HG03045 (cell line): ENCODE data around the gene EIF1.
"Not testable (repeated sequence)": the region's sequence is repeated elsewhere in the genome, so short reads cannot be mapped to it uniquely, and the experiment has no call there.

Experiments
- ATAC-seq: cut with Tn5 transposase; IDR thresholded peaks from one replicate; pipeline ENCODE4 v1.9.1; 2021; ENCODE audit warnings: mild to moderate bottlenecking, moderate library complexity; ENCODE audit not compliant: unreplicated experiment

EIF1 gene

DNA sequence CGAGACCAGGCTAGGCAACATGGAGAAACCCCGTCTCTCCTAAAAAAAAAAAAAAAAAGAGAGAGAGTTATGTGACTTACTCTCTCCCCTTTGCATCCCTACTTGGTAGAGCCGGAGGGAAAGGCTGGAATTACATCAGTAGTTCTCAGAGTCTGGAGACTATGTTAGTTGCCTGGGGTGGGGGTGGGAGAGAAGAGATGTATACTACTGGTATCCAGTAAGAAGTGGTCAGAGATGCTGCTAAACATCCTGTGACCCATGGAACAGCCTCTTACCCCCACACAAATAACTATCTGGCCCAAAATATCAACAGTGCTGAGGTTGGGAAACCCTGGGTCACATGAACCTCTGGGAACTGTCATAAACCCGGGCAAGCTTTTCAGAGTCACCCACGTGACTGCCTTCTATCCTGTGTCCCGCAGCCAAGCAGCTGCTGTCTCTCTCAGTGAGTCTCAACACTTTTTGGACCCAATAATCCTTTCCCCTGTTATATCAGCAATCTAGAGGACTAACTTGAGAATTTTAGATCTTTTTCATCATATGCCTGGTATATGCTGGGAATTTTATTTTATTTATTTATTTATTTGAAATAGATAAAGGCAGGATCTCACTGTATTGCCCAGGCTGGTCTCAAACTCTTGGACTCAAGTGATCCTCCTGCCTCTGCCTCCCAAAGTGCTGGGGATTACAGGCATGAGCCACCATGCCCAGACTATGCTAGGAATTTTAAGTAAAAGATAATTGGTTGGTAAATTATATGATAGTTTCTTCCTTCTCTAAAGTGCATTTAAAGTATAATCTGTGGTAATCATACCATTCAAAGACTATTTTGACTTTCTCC is 8.7 kb downstream of the EIF1 start:
- ATAC-seq, result no peak

DNA sequence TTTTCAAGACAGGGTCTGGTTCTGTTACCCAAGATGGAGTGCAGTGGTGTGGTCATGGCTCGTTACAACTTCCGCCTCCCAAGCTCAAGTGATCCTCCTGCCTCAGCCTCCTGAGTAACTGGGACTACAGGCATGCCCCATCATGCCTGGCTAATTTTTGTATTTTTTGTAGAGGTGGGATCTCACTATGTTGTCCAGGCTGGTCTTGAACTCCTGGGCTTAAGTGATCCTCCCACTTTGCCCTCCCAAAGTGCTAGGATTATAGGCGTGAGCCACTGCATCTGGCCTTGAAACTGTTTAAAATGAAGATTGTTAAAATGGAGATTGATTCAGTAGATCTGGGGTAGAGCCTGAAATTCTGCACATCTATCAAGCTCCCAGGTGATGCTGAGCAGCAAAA is 12.2 kb downstream of the EIF1 start:
- not testable (repeated sequence) for ATAC-seq

DNA sequence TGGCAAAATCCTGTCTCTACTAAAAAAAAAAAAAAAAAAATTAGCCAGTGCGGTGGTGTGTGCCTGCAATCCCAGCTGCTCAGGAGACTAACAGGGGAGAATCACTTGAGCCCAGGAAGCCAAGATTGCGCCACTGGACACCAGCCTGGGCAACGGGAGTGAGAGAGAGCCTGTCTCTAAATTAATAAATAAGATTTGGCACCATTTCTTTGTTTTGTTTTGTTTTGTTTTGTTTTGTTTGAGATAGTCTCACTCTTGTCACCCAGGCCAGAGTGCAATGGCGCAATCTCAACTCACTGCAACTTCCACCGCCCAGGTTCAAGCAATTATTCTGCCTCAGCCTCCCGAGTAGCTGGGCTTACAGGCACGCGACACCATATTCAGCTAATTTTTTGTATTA is 14.0 kb downstream of the EIF1 start:
- ATAC-seq, result no peak

DNA sequence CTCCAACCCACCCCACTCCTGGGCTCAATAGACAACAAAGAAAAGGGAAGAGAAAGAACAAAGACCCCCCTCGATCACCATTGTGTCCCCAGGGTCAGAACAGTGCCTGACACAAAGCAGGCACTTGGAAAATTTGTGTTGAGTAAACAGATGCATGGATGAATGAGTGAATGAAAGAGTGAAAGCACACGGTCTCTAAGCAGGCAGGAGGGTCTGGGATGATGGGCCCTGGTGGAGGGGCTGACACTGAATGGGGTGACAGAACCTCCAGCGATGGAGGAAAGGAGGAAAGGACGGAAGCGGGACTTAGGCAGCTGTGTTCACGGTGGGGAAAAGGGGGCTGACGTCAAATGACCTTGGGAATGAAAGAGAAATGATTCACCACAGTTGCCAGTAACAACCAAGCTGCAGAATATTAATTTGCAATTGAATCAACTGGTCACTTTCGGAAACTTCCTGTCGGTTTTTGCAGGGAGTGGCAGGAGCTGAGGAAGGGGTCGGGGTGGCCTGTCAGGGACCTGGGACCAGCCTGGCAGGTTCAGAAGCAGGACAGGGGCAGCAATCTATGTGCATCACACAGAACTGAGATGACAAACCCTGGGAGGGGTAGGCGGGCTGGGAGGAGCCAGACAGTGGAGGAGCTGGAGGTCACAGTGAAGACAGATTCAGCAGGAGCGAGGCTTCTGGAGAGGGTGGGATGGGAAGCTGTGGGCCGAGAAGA is 16.7 kb downstream of the EIF1 start:
- no peak for ATAC-seq

DNA sequence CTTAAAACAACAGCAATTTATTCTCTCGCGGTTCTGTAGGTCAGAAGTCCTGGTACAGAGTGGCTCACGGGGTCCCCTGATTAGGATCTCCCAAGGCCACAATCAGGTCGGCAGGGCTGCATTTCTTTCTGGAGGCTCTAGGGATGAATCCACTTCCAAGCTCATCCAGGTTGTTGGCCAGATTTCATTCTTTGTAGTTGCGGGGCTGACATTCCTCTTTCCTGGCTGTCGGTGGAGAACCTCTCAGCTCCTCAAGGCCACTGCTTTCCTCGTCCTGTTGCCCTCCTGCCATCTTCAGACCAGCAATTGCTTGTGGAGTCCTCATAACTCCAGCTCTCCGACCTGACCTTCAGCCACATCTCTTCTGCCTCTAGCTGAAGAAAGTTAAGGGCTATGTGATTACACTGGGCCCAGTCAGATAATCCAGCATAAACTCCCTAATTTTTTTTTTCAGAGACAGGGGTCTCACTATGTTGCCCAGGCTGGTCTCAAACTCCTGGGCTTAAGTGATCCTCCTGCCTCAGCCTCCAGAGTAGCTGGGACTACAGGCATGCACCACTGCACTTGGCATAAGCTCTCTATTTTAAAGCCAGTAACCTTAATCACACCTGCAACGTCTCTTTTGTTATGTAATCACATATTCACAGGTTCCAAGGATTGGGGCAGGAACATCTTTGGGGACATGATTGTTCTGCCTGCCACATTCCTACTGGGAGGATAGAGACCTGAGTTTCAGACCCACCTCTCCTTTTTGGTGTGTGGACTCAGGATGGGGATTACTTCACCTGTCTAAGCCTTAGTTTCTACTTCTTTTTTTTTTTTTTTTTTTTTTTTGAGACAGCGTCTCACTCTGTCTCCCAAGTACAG is 19.4 kb downstream of the EIF1 start:
- ATAC-seq, result no peak

DNA sequence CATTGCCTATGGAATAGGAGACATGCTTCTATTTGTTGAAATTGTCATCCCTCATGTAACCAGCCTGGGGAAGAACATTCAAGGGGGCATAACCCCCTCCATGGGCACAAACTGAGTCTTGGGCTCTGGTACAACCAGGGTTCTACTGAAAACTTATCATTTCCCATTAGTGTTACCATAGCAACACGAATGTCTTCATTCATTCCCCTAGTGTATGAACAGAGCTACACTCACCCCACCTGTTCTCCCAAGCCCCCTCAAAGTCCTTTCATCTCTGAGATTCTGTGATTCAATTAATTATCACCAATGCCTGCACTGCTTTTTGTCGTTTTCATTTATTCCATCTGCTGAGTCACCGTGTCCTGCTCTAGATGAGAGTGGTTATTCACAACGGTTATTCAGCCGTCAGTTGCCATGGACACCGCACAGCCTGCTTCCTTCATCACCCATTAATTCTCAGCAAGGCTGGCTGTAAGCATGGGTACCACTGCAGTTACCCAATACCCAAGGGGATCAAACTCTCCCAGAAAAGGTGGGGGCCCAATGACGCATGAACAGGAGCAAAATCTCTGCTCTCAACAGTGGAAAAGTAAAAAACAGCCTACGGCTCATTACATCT is 21.9 kb downstream of the EIF1 start:
- no peak for ATAC-seq

DNA sequence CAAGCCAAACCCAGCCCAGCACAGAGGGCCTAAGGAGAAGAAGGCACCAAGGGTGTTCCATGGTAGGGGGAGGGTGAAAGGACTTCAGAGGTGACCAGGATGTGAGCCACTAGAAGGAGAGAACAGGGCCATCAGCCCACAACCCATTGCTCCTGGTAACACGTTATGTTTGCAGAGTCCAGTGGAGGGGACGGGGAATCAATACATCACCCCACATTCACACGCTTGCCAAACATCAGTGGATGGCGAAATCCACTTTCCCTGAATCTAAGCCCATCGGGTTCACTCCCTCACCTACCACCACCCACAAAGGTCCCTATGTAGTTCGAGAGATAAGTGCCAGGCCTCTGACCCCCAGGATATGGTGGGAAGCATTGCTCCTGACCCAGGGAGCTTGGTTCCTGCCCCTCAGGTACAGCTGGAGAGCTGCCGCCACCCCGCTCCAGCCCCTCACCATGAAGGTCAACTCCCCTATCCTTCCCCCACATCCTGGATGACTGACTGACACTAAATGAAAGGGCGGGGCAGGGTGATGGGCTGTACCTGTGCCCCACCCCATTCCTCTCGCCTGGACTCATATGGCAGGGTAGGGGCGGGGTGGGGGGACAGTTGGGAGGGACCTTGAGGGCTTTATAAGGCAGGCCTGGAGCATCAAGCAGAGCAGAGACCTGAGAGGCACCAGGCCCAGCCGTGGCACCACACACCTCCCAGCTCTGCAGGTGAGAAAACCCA is 23.1 kb downstream of the EIF1 start, which contains the start of gene GAST:
GAST (plus strand) TSS at position 663 of the 732 bp plus-strand sequence. CDS start 3,106 bp downstream, outside the sequence.
- no peak for ATAC-seq

DNA sequence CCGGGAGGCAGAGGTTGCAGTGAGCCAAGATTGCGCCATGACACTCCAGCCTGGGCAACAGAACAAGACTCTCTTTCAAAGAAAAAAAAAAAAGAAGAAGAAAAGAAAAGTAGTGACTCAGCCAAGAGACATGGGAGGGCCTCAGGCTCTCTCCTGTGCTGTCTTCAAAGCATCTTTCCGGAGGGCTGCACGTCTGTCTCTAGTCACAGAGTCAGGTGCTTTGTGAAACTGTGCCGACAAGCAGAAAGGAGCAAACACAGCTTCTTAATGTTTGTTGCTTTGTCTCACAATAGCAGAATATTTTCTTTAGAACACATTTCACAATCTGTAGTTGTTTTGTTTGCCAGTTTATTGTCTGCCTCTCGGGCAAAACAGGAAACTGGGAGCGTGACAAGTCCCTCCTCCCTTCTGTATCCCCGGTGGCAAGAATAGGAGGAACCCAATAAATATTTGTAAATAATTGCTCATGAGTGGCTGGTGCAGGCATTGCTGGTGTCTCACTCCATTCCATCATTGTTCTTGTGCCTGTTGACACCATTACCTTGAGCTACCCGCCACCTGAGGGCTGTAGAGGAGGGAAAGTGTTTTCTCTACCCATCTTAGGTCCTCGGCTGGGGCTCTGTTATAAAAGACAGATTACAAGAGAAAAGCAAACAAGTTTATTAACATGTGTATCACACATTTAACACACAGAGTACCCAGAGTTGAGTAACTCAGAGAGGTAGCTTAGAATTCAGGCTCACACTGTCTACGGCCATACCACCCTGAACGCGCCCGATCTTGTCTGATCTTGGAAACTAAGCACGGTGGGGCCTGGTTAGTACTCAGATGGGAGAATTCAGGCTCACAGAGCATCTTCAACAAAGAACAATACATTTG is 29.0 kb downstream of the EIF1 start:
- ATAC-seq, result no peak

DNA sequence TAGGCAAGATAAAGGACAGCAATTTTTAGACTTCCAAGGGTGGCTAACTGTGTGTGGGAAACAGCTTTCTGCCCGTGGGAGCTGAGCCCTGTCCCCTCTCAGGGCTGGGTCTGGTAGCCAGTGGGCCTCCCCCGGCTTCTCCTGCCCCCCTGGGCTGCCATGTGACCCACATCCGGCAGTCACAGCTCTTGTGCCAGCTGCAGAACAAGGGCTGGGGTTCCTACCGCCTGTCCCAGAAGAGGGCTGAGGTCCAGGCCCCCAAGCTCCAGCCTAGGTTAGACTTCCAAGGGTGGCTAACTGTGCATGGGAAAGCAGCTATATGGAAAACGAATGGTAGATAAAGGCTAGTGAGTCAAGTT is 29.6 kb downstream of the EIF1 start:
- no peak for ATAC-seq

DNA sequence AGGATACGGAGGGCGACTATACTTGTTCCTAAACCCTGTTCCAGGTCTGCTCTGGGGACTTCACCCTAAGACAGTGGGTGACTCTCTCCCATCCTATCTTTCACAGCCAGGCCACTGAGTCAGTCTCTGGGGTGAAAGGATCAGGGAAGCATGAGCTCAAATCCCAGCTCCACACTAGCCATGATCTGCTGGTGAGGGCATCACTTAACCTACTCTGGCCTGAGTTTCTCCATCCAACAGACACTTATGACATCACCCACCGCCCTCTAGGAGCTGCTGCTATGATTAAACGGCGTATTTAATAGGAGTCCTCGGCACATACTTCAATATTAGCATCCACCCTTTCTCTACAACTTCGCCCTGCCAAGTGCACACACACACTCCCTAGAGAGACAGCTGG is 33.5 kb downstream of the EIF1 start:
- no peak for ATAC-seq

DNA sequence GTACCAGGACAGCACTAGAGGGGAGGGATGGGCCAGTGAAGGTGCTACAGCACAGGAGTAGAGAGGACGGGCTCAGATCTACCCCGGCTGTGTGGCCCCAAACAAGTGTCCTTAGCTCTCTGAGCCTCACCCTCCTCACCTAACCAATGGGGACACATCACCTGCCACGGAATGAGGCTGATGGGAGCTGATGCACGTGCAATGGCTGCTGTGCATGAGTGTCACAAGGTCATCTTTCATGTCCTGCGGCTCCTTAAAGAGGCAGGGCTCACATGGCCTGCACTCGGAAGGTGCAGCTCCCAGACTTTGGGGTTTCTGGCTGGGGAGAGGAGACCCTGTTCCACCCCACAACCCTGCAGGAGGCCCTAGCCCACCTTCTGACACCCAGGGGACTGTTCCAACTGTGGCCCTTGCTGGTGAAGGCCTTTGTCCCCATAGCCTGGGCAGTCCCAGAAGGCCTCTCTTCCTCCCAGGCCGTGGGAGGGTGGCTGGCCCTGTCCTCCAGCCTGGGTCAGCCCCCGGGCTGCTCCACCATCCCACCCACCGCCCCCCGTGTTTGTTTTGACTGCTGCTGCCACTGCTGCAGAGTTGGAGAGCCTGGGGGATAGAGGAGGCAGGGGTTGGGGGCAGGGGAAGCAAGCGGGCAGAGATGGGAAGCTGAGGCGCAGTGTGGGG is 35.3 kb downstream of the EIF1 start:
- ATAC-seq, result no peak

DNA sequence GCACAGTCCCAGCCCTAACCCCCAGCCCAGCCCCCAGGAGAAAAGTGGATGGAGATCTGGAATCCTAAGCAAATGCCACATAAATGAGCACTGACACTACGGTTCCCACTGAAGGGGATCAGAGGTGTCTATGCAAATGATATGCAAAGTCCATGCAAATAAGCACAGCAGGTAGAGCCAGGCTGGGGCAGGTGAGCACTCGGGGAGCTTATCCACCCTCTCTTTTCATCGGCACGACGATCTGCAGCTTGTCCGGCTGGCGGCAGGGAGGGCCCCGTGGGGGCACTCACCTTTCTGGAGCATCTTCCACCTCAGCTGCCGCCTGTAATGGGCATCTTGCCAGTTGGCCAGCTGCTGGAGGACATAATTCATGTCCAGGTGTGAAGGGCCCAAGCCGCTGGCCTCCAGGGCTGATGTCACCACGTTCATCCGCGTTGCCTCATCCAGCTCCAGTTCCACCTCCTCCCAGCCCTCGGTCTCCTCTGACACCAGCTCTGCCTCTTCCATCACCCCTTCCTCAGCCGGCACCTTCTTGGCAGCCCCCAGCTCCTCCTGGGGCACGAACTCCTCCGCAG is 35.9 kb downstream of the EIF1 start:
- no peak for ATAC-seq

DNA sequence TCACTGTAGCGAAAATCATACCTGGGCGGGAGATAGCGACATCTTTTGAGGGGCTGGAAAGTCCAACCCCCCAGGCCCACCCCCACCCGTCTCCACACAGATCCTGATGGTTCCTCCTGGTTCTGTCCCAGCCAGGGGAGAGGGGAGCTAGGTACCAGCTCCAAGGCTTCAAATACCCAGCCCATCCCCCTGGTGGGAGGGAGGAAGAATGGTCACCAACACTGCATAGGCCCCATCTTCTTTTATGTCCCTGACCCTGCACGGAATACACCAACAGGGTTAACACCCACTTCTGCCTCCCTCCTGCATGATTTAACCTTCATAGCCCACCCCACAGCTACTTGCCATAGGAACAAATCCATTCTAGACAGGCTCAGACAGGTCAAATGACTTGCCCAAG is 36.4 kb downstream of the EIF1 start:
- no peak for ATAC-seq

DNA sequence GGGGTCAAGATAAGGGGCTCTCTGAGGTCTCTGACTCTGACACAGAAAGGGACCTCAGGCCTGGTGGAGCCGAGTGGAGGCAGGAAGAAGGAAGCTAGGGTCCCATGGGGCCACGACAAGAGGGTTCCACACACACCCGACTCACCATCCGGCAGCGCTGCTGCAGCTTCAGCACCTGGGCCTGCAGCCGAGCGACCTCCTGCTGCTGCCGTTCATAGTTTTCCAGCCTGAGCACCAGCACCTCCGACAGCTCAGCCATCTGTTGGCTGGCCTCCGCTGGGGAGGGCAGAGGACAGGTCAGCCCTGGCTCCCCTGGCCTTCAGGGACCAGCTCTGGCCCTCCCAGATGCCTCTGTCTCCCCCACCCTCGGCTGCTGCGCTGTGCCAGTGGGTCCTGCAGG is 39.4 kb downstream of the EIF1 start:
- ATAC-seq, result no peak

DNA sequence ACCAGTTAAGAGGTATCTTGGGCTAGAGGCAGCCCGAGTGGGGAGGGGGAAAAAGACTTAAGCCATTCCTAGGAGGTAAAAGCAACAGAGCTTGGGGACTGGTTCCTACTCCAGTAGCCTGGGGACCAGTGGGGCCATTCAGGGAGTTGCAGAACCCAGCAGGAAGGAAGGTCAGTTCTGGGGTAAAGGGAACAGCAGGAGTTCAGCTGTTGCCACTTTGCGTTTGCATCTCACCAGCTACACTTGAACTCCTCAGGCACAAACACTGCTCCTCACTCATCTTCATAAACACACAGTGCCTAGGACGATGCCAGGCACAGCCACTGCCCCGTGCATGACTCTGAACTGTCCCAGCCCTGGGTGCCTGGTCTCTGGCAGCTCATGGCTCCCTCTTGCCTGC is 41.8 kb downstream of the EIF1 start:
- no peak for ATAC-seq

DNA sequence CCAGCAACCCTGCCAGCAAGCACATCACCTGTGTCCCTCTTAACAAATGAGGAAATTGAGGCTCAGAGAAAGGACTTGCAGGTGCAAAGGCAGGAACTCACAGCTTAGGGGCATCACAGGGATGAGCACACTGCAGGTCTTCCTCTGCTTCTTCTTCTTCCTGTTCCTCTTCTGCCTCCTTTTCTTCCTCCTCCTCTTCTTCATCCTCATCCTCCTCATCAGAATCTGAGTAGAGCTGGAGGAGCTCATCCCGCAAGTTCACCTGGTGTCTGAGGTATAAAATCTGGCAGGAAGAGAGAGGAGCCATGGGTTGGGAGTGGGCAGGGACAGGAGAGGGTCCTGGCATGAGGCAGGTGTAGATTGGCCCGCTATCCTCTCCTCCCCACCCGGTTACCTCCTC is 43.2 kb downstream of the EIF1 start:
- ATAC-seq, result no peak

DNA sequence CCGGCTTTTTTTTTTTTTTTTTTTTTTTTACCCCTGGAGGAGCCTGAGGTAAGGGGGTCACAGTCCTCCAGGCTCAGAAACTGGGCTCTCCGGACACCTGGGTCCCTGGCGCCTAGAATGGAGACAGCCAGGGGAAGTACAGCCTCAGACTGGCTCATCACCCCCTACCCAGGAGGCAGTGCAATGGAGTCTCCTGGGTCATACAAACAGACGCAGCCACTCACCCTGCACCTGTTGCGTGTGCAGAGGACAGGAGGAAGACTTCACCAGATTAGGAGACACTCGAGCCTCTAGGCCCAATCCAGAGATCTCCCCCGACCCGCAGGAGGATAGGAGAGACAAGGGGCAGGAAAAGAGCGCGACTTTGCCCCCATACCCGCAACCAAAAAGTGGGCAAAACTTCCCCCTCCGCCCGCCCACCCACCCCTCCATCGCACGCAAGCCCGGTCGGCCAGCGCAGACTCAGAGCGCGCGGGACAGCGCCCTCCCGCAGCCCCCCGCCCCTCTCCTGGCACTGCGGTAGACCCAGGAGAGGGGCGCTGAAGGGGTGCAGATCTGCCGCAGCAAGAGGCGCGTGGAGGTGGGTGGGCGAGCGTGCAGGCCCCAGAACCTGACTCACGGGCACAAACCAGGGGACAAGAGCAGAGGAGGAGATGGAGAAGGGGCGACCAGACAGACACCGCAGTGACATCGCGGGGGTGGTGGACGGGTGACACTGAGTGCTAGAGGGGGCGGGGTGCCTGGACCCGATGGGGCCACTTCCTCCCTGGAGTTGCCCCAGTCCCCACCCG is 44.9 kb downstream of the EIF1 start:
- ATAC-seq, result no peak
